H1 (cell line): ENCODE data around the gene RPGR. TPM values are rescaled to one million over a fixed set of nuclear protein-coding genes. Genes with fewer than 3 reads are reported as not detected.

Experiments used
- SP1 ChIP-seq: IDR thresholded peaks from 2 replicates; pipeline ENCODE4 v1.6.1; 2011; ENCODE audit warnings: low read depth, low read length
- polyA plus RNA-seq, 7 experiments: library from polyadenylated mRNA; depleted of rRNA in 3 of 7; stranded (reverse) in 5 of 7; unstranded in 2 of 7; fragments of >200 nt in 5 of 7; fragments of 200-250 nt in 2 of 7; gene quantifications; 1 replicate in 5 of 7; 2 replicates in 1 of 7; 4 replicates in 1 of 7; pipeline versions ENCODE4 v1.2.1 to v1.2.3, GENCODE V29; 2011 to 2013; ENCODE audit warnings: missing spikeins in 2 of 7, mixed read lengths in 2 of 7
- total RNA-seq: library from RNA; stranded (reverse); fragmentation: NEBNext Ultra II Directional; extraction: Animal tissue kit (Norgen Biotek cat#: 25700); gene quantifications from 2 replicates; pipeline ENCODE4 v1.2.1, GENCODE V29; 2021
- TF ChIP-seq, protein P1 (sequence below): fragments of 300-600 bp; sonication (generic); IDR thresholded peaks from 2 replicates; pipeline ENCODE4 v1.7.1; 2012; ENCODE audit warnings: low read length, moderate library complexity, mild to moderate bottlenecking, inconsistent platforms; ENCODE audit not compliant: insufficient replicate concordance

The RPGR gene
- total and polyA plus RNA-seq, 2 of the 8 experiments (the other 6 are each of a cell fraction or from before 2014, with no cell fraction given): 1.6 to 10.0 TPM

DNA sequence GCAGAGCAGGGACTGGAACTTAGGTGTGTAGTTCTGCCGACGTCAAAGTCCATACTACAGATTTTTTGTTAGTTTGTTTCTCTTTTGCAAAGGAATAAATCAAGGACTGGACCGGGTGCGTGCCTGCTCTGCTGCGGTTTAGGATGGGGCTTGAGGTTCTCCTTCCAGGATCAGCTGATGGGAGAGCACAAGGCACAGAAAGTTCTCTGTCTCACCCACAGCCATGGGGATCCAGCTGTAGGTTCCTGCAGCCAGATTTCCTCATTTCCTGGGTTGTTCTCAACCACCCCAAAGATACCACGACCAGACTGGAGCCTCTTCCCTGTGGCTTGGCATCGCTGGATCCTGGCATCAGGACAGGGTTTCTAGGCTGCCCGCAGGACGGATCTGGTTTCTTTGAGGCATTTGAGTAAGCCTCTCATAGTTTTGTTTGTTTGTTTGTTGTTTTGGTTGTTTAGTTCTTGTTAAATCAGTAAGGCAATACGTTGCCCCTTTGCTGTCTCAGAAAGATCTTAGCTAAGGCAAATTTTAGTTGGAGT is 105.8 kb downstream of the RPGR start (continued):
- TF ChIP-seq, protein P1, sequence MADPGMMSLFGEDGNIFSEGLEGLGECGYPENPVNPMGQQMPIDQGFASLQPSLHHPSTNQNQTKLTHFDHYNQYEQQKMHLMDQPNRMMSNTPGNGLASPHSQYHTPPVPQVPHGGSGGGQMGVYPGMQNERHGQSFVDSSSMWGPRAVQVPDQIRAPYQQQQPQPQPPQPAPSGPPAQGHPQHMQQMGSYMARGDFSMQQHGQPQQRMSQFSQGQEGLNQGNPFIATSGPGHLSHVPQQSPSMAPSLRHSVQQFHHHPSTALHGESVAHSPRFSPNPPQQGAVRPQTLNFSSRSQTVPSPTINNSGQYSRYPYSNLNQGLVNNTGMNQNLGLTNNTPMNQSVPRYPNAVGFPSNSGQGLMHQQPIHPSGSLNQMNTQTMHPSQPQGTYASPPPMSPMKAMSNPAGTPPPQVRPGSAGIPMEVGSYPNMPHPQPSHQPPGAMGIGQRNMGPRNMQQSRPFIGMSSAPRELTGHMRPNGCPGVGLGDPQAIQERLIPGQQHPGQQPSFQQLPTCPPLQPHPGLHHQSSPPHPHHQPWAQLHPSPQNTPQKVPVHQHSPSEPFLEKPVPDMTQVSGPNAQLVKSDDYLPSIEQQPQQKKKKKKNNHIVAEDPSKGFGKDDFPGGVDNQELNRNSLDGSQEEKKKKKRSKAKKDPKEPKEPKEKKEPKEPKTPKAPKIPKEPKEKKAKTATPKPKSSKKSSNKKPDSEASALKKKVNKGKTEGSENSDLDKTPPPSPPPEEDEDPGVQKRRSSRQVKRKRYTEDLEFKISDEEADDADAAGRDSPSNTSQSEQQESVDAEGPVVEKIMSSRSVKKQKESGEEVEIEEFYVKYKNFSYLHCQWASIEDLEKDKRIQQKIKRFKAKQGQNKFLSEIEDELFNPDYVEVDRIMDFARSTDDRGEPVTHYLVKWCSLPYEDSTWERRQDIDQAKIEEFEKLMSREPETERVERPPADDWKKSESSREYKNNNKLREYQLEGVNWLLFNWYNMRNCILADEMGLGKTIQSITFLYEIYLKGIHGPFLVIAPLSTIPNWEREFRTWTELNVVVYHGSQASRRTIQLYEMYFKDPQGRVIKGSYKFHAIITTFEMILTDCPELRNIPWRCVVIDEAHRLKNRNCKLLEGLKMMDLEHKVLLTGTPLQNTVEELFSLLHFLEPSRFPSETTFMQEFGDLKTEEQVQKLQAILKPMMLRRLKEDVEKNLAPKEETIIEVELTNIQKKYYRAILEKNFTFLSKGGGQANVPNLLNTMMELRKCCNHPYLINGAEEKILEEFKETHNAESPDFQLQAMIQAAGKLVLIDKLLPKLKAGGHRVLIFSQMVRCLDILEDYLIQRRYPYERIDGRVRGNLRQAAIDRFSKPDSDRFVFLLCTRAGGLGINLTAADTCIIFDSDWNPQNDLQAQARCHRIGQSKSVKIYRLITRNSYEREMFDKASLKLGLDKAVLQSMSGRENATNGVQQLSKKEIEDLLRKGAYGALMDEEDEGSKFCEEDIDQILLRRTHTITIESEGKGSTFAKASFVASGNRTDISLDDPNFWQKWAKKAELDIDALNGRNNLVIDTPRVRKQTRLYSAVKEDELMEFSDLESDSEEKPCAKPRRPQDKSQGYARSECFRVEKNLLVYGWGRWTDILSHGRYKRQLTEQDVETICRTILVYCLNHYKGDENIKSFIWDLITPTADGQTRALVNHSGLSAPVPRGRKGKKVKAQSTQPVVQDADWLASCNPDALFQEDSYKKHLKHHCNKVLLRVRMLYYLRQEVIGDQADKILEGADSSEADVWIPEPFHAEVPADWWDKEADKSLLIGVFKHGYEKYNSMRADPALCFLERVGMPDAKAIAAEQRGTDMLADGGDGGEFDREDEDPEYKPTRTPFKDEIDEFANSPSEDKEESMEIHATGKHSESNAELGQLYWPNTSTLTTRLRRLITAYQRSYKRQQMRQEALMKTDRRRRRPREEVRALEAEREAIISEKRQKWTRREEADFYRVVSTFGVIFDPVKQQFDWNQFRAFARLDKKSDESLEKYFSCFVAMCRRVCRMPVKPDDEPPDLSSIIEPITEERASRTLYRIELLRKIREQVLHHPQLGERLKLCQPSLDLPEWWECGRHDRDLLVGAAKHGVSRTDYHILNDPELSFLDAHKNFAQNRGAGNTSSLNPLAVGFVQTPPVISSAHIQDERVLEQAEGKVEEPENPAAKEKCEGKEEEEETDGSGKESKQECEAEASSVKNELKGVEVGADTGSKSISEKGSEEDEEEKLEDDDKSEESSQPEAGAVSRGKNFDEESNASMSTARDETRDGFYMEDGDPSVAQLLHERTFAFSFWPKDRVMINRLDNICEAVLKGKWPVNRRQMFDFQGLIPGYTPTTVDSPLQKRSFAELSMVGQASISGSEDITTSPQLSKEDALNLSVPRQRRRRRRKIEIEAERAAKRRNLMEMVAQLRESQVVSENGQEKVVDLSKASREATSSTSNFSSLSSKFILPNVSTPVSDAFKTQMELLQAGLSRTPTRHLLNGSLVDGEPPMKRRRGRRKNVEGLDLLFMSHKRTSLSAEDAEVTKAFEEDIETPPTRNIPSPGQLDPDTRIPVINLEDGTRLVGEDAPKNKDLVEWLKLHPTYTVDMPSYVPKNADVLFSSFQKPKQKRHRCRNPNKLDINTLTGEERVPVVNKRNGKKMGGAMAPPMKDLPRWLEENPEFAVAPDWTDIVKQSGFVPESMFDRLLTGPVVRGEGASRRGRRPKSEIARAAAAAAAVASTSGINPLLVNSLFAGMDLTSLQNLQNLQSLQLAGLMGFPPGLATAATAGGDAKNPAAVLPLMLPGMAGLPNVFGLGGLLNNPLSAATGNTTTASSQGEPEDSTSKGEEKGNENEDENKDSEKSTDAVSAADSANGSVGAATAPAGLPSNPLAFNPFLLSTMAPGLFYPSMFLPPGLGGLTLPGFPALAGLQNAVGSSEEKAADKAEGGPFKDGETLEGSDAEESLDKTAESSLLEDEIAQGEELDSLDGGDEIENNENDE: no peak
- no peak for TF ChIP-seq SP1
